A673 (cell line): Measurements from ENCODE around the gene EHMT1.
"Not testable (repeated sequence)": the region's sequence is repeated elsewhere in the genome, so short reads cannot be mapped to it uniquely, and the experiment has no call there.

Experiments used
- CTCF ChIP-seq: fragments of 300-800, 200-600 bp; sonication (generic); conservative IDR thresholded peaks from 2 replicates; pipeline ENCODE4 v1.5.1; 2017; ENCODE audit warnings: low read depth, mild to moderate bottlenecking, antibody characterized with exemption, low read length, moderate library complexity, mixed read lengths
- EZH2 ChIP-seq: fragments of 200-600 bp; sonication (generic); IDR thresholded peaks from 2 replicates; pipeline ENCODE4 v1.6.1; 2017; ENCODE audit warnings: borderline replicate concordance, low read depth, mild to moderate bottlenecking, mixed read lengths, antibody characterized with exemption, low read length; ENCODE audit not compliant: poor library complexity, severe bottlenecking

GRCh38 chr9:137738182-137738696 is 119.4 kb downstream of the EHMT1 start:
- TF ChIP-seq CTCF, EZH2: not testable (repeated sequence)
